T-helper 22 cell (primary cell): ENCODE results near the gene CDKL5.

Experiments used
- DNase-seq: peaks from one replicate; pipeline ENCODE4 v3.0.0-alpha.2; 2020; ENCODE audit warnings: low read depth

CDKL5 gene

DNA sequence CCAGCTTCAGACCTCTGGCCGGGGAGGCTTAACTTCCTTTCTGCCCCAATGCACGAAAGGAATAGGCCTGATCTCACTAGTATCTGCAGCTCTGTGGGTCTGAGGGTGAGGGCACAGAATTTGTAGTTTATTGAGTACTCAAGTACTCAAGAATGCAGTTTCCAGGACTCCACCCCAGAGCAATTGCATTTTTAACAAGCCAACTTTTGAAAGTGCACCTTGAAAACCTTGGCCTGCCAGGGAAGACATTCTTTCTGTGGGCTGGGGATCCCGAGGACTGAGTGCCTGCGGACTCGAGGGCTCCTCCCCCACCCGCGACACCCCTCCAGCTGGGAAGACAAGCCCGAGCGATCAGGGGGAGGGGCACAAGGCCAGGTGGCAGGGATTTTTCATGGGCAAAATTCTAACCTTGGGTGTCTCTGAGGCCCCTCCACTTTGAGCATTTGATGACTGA, 224.1 kb downstream of the CDKL5 start:
- no peak for DNase-seq

DNA sequence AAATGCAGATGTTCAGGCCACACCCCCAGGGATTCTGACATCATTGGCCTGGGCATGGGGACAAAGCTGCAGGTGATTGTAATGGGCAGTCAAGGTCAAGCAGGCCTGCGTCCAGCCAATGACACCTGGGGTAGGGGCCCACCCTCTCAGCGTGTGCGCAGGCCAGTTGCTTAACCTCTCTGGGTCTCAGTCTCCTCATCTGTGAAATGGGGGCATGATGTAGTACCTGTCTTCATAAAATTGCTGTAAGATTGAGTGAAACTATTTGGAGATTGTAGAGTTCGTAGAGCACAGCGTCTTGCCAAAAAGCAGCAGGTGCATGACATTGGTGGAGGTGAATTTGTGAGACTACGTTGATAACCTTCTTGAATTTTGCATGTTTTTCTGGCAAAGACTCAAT, 225.3 kb downstream of the CDKL5 start:
- DNase-seq, result no peak

DNA sequence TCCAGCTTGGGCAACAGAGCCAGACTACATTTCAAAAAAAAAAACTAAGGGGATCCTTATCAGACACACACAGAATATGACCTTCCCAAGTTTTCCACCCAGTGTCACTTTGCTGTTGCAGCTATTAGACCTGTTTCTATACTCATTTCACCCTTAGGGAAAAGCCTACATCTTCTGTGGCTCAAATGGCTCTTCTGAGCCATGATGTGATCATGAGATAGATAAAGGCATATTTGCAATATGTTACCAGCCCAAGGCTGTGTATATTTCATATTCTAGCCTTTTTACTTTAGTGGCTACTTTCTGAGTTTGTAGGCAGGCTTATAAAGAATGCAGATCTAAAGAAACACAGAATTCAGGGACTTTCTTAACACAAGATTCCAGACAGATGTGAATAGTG, 227.2 kb downstream of the CDKL5 start:
- DNase-seq, result no peak

DNA sequence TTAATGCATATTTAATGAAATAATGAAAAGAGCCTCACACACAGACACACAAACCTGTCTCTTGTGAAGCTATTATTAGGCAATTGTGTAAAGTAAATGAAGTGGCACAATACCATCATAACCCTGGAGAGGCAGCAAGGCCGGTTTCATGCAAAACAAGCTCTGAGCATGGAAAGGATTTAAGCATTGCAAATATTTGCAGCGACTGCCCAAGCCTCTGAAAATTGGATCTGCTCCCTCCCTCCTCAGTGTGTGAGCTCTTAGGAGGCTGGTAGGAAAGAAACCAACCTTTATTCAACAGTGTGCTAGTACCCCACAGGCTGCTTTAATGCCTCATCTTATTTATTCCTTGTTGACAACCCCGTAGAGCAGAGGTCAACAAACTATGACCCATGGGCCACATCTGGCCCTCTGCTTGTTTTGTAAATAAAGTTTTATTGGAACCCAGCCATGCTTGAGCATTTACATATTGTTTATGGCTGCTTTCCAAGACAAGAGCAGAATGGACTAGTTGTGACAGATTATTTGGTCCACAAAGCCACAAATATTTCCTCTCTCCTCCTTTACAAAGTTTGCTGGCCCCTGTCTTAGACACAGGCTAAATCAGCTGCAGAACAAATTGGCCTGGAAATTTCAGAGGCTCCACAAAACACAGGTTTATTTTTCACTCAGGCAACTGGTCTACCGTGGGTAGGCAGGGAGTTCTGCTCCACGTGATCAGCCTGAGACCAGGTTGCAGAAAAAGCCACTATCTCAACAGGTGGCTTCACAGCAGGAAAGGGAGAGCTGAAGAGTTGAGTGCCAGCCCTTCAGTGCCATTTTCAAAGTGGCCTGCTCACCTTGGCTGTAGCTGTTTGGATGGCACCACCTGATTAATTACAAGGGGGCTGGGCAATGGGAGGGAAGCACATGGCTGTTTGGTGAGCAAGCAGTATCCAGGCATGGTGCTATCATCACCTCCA, 229.7 kb downstream of the CDKL5 start:
- DNase-seq, result no peak

DNA sequence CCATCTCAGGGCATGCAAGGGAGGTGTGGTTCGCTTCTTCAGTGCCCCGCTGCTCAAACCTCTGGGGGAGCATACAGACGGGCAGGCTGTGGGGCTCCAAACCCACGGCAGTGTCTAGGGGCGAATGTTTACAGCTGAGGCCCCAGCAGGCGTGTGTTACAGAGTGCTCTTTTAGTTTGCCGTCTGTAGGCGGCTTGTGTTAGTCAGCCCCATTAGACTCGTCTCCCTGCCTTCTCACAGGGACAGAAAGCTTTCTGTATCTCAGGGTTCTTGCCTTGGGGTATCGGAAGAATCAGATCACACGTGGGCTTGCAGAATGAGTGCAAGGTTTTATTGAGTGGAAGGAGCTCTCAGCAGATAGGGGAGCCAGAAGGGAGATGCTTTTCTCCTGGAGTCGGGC, 235.9 kb downstream of the CDKL5 start:
- DNase-seq, result no peak

DNA sequence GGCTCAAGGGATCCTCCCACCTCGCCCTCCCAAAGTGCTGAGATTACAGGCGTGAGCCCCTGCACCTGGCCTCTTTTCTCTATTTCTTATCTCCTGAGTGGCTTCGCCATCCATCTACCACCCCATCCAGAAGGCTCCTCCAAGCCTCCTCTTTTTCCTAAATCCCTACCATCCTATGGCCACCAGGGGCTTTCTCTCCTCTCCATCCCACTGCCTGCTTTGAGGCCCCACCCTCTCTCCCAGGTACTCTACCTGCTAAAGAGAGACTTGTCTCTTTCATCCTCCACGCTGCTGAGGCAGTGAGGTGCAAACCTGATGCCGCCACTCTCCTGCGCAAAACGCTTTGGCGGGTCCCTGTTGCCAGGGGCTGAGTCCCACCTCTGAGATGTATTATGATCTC, 239.5 kb downstream of the CDKL5 start:
- DNase-seq, result no peak

DNA sequence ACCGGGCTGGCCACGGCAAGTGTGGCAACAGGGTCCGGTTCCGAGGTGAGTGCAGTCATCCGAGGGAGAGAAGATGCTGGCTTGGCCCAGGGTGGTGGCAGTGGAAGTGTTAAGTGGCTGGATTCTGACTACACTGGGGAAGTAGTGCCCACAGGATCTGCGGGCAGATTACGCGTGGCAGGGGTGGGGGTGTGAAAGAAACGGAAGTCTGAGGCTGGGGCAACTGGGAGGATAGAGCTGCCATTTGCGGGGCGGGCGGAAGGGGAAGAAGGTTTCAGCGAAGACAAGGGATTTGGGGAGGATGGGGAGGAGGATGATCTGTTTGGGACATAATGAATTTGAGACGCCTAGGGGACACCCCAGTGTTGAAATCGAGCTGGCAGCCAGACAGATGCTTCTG, 241.2 kb downstream of the CDKL5 start:
- no peak for DNase-seq

DNA sequence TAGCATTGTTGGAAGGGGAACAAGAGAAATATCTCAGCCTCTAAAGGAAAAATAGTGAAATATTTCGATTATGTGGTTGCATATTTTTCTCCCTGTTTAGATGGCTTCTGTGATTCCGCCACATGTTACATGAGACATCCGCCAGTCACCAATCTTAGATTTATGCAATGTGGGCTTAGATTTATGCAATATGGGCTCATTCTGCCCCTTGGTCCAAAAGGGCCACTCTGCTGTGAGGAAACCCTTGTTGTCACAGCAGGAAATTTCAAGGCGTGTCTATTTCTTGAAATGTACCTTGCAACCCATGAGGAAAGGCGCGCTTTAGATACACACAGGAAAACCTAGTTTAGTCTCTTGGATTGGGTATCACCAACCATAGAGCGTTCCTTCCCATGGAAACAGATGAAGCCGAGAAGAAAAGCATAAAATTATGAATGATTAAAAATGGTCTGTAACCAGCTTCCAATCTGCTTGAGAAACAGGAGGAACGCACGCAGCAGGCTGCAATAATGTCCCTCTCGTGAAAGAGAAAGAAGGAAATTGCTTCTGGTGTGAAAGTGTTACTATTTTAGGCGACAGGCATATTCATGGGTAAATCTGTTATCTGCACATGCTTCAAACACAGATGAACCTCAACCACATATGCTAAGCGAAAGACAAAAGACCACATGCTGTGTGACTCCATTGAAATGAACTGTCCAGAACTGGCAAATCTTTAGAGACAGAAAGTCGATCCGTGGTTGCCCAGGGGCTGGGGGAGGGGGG, 242.8 kb downstream of the CDKL5 start:
- no peak for DNase-seq

DNA sequence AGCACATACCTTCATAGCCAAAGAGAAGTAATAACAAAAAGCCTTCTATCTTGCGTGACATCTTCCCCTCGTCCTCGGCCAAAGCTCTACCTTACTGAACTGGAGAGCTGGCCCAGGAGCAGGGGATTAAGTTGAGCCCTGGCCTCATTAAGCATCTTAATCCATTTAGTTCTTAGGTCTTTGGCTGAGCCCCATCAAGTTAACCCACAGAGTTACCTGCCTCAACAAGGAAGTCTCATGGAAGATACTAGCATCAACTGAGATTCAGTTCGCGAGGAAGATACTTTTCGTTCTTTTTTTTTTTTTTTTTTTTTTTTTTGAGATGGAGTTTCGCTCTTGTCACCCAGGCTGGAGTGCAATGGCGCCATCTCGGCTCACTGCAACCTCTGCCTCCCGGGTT, 246.6 kb downstream of the CDKL5 start, which contains the start of gene RS1:
RS1 (minus strand) TSS at position 101 of the 400 bp plus-strand sequence; CDS start at position 61, 40 bp downstream.
- DNase-seq, result no peak

DNA sequence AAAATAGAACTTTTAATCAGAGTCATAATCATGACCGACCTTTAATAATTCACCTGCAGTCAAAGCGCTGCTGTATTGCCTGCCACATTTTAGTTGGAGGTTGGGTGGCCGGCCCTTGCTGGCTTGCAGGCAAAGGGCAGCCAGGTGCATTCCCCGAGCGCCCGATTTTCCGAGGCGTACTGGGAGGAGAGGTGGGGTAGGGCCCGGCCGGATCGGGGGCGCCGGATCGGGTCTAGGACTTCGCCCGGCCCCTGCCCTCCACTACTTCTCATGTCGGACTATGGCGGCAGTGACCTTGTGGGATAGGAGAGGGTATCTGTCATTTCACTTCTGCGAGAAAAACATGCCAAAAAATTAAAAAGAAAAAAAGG, 249.0 kb downstream of the CDKL5 start:
- no peak for DNase-seq

DNA sequence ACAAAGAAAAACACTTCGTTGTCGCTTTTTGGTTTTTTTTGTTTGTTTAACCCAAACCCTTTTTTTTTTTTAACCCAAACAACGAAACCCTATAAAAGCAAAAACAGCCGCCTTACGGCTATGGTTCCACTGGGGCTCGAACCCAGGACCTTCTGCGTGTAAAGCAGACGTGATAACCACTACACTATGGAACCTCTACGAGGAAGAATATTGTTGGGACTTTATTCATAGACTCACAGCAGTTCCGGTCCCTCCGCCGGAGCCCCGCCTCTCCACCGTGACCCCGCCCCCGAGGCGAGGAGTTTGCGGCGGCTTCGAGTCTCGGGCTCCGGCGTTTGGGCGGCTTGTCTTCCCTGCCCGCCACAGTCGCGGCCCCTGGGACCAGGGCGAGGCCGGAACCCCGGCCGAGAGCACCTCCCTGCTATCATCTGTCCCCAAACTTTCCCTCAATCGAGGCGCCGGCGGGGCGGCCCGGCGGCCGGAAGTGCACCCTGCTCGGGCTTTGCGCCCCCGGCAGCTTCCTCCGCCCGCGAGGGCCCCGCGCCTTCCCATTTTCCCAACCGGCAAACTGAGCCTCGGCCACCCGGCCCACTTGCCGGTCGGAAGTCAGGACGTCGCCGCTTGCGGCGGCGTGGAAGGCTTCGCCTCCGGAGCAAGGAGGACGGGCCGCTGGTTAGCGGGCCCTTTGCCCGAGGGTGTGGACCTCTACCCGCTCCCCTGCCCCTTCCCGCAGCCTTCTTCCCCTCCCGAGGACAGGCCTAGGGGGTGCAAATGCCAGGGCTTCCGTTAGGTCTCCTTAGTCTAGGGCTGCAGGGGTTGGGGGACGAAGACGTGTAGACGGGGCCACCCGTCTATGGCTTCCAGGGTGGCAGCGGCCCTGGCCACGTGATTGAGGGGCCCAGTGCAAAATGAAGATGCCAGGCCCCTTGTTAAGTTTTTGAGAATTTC, 249.7 kb downstream of the CDKL5 start:
- peak; percentile 59 for DNase-seq

DNA sequence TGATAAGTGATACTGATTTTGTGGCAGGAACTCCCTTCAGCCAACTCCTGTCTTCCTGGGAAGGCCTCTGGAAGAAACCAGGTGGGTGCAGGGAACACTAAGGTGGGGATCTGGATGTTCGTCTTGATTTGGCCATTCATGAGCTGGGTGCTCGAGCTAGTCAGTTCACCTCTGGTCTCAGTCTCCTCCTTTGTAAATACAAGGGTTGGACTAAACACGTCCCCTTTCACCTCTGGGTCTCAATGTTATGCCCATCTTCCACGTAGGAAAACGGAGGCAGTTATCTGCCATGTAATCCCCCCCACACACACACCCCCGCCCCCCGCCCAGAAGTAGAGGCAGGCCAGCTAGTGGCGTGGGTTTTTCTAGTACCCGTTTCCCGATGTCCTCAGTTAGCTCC, 250.6 kb downstream of the CDKL5 start:
- no peak for DNase-seq

DNA sequence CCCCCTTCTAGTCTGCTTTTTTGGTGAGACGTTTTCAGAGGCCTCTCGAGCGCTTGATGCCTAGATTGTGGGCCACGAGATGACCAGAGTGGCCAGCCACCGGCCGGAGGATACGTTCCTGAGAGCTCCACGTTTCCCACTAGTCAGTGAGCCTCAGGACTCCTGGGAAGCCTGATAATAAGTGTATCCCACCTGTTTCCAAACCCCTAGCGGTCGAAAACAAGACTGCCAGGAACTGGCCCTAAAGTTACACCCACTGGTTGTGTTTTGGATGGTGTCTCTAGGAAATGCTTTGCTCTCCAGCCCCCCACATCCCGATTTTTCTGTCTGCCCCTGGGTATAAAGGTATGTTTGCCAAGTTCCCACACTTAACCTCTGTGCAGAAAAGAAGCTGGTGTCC, 251.1 kb downstream of the CDKL5 start:
- DNase-seq, result no peak

DNA sequence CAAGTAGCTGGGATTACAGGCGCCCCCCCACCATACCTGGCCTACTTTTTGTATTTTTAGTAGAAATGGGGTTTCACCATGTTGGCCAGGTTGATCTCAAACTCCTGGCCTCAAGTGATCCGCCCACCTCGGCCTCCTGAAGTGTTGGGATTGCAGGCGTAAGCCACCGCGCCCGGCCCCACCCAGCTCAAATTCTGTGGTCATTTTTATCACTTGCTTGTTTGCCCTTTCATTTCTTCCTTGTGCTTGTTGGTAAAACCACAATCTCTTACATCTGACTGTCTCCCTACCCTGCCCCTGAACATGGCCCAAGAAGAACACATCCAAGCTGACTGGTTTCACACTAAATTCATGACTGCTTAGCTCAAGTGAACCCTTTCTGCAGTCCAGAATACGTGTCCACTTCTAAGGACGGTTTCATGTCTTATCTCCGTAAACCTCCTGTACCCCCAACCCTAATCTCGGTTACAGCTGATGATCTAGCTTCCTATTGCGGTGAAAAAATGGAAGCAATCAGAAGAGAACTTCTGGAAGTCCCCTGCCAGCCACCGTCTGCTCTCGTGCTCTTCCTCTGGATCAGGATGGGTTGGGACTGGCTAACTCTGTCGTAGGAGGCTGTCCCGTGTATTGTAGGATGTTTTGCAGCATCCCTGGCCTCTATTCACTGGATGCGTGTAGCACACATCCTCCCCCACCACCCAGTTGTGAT, 251.9 kb downstream of the CDKL5 start:
- no peak for DNase-seq

DNA sequence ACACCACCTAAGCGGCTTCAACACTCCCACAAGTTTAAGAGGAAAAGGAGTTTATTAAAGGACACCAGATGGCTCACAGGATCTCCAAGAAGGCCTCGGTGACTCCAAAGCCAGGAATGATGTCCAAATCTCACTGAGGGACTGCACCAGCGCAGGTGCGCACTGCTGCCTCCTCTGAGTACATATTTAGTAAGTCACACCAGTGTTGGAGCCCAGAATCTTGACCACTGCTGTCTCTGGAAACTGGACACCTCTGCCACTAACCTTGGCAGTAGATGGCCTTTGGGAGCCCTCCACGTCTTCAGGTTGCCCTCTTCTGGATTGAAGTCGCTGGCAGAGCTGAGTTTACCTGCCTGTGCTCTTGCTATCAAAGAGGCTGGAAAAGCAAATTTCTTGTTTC, 256.6 kb downstream of the CDKL5 start:
- DNase-seq, result no peak

DNA sequence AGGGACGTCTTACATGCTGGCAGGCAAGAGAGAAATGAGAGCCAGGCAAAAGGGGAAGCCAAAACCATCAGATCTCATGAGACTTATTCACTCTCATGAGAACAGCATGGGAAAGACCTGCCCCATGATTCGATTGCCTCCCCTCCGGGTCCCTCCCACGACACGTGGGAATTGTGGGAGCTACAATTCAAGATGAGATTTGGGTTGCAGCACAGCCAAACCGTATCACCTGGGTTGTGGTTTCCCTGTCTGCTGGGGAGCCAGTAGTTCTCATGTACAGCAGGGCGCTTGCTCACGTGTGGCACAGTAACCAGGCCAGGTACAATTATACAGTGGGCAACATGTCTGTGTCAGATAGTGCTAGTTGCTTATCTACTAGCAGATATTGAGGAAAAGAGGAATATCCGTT, 257.6 kb downstream of the CDKL5 start:
- no peak for DNase-seq

DNA sequence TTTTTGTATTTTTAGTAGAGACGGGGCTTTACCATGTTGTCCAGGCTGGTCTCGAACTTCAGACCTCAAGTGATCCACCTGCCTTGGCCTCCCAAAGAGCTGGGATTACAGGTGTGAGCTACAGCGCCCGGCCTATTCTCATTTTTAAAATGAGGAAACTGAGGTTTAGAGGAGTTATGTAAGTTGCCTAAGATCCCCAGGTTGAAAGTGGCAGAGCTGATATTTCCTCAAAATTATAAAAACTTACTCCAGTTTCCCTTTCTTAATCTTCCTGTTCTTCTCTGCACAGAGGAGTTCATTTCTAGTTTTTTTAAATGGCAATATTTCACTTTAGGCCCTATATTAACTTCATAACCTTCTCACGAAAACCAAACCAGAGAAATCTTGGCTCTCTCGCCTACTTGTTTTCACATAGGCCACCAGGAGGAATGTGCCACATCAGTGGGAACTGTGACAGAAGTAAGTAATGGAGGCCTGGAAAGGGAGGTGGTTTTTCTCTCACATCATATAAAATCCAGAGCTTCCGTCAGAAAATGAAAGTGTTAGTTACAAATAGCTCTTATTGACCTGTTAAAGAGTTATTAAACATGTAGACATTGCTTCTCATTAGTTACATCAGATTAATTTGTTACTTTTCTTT, 262.6 kb downstream of the CDKL5 start:
- DNase-seq, result no peak

DNA sequence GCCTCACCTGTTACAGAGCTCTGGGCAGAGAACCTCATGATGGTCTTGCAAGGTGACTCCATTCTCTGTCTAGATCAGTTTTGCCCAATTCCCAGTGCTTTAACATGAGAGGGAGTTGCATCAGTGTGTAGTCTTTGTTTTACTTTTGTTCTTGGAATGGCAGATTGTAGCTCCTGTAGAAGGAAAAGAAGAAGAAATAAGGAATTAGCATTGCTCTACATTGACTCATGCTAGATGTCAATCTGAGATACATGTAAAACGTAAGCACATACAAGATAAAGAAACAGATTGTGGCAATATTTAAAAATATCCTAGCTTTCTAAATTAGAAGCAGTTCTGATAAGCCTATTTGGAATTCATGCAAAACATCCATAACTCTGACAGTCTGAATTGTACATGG, 266.0 kb downstream of the CDKL5 start:
- DNase-seq, result no peak

DNA sequence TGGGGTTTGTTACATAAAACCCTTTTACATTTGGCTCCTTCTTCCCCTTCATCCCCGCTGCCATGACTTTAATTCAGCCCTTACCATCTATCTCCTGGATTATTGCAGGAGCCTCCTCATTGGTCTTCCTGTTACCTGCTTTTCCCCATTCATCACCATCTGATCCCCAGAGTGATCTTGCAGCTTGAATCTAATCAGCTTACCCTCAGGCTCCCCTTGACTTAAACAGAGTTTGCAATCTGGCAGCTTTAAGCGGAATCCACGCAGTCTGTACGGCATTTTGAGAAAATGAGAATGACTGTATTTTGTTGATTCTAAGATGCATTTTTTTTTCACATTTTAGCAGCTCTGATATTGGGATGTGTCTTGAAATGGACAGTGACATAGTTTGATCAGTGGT, 267.1 kb downstream of the CDKL5 start:
- DNase-seq, result no peak

DNA sequence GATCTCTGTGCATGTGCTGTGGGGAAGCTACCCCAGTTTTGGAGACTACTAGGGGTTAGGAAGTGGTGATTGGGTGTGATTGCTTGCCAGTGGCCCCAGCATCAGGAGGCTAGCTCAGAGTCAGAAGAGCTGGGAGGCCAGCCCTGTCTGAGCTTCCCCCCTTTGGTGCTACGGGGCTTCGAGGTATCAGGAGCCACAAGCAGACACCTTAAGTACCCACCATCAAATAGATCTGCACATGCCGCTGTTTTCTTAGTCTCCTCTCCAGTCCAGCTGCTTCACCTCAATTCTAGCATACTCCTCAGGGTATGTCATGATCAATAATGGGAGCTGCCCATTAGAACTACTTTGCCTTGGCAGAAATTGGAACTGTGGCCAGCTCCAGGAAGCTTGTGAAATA, 271.2 kb downstream of the CDKL5 start:
- no peak for DNase-seq
